ENCODE data around the gene SEMA3B.
"Not testable (repeated sequence)": the region's sequence is repeated elsewhere in the genome, so short reads cannot be mapped to it uniquely, and the experiment has no call there.

Gene SEMA3B

DNA sequence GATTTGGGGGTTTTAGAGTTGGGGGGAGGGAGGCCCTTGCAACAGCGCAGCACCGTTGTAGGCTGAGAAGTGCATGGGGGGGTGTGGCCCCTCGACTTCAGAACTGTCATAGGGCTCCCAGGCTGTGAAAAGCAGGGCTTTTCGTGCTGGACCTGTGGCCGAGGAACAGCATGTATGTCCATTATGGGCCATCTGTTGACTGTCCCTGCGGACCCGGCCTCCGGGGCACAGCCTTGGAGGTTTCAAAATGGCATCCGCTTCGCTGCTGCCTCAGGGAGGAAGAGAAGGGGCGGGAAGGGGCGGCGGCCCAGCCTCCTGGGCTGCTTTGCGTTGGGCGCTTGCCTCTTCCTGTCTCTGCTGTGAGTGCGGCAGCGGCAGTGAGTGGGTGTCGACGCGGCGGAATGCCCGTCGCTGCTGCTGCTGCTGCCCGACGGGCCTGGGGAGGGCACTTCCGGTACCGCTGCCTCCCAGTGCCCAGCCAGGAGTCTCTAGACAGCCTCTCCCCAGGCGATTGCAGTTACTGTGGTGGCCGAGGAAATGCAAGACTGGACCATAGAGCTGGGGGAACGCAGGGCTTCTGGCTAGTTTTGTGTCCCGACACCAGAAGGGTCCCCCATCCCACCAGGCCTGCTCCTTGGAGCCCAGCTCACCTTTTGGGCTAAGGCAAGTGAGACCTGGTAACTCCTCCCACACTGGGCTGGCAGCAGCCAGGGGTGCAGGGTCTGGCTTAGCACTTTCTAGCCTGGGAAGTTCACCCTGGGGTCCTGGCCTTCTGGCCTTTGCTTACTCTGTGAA lies 31.0 kb upstream of the SEMA3B start:
- no peak for DNase-seq (ENCODE audit: low read depth, low spot score)

DNA sequence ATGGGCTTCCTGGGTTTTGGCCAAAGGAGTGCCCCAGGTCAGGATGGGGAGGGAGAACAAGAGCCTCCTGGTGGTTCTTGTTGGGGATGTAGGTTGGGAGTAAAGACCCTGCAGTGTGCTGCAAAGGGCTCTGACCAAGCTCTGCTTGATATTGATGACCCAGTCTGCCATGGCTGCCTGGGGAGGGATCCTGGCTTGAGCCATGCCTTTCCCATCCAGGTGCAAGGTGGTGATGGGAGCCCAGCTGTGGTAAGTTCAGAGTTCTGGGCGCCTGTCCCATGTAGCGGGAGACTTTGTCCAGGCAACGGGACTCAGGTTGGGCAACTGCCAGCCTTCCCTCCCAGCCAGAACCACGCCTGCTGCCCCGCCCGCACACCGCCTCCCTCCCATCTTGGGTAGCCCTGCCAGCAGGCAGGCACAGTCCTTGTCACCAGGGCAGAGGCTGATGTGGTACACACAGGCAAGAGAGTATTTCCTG lies 30.4 kb upstream of the SEMA3B start:
- no peak for DNase-seq (ENCODE audit: low read depth, low spot score)

DNA sequence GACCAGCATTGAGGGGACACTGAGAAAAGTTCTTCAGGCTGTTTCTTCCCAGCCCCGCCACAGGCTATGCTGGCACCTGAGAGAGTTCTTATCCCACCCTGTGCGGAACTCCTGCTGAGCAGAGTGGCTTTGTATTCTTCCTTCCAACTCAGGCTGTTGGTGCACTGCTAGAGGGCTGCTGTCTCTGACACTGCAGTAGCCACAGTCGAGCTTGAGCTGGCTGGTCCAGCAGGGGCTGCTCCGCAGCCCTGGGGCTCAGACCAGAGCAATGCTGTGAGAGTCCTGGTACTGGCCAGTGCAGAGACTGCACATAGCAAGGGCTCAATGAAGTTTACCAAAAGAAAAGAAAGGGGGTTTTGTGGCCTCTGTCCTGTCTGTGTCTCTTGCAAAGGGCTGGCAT lies 29.3 kb upstream of the SEMA3B start:
- DNase-seq (ENCODE audit: low read depth, low spot score) = no peak

DNA sequence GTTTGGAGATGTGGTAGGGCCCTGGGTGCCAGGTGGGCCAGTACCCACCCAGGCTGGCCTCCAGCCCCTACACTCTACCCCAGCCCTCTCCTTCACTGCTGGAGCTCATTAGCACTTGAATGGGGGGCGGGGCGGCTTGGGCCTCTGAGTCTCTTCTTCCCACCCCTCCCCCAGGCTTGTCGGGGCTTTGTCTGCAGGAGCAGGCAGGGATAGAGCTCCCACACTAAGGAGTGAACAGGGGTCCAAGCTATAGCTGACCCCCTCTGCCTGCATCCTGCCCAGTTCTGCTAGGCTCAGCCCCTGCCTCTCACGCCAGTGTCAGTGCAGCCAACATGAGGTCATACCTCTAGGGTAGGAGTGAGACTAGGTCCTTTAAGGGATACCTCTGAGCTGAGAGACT lies 27.8 kb upstream of the SEMA3B start:
- no peak for DNase-seq (ENCODE audit: low read depth, low spot score)

DNA sequence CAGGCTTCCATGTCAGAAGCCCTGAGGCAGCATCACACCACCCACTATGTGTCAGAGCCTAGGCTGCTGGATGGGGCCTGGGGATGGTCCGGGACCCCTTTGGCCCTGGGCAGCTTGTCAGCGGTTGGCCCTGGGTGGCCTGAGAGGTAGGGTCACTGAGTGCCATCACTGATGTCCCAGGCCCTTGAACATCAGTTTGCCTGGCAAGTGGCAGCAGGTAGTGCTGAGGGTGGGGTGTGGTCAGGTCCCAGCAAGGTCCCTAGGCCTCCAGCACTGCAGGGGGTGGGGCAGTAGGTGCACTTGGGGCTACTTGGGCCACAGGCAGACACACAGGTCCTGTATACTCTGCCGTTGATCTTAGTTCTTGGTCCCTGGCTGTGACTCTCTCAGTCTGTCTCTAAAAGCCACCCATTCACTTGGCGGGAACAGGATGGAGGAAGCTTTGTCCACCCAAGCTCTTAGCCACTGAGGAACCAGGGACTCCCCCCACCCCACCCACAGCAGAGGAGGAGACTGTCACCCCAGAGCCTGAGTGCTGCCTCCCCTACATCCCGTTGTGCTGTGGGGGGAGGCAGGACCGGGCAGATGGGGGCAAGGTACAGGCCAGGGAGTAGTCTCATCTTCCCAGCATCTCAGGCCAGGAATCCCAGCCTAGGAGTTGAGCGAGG lies 27.1 kb upstream of the SEMA3B start:
- no peak for DNase-seq (ENCODE audit: low read depth, low spot score)

DNA sequence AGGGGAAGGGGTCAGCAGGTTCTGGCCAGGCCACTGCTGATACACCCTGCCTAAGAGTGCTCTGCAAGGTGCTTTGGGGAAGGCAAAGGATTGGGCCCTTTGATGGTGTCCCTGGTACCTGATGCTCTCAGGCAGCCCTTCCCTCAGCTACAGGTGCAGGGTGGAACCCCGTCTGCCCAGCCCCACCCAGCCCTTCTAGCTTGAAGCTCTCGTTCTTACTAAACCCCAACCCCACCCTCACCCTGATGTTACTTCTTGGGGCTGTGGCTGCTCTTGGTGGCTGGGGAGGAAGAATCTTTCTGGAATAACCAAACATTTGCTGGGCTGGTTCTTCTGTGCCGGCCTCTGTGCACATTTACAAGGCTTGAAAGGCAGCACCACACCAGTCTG lies 26.6 kb upstream of the SEMA3B start:
- no peak for DNase-seq (ENCODE audit: low read depth, low spot score)

DNA sequence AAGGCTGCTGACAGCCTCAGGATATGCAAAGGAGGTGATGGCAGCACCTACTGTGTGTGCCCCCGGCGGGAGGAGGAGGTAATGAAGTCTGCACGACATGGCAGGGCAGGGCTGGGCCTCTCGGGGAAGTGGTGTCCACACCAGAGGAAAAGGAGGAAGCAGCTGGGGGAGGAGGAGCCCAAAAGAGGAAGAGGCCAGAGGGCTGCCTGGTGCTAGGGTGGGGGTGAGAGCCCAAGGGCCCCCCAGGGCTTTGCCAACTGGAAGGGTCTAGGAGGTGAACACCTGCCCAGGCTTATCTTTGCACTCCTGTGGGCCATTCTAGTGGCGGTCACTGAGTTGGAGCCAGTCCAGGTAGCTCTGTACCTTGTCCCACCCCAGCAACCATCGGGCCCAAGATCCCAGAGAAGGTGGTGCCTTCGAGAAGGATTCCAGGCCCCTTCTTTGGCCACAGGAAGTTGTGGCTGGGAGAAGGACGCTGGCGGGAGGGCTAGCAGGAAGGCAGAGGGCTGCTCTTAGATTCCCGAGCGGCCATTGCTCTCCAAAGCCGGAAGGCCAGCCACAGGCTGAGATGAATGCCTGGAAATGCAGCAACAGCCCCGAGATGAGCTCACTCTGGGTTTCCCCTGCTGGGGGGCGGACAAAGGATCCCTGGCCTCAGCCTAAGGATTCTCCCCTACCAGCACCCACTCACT lies 25.9 kb upstream of the SEMA3B start:
- no peak for DNase-seq (ENCODE audit: low read depth, low spot score)

DNA sequence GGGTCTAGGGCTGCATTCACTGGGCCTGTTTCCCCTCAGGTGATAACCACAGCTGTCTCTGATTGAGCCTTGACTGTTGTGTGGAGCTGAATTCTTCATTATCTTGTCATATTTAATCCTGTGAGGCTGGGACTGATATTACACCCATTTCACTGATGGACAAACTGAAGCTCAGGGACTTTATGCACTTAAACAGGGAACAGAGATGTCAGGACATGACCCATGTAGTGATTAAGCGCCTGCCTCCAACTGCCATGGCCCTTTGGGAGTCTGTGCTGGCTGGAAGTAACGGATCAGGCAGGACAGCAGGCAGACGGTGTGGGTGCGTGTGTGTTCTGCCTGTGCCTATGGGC lies 25.4 kb upstream of the SEMA3B start:
- no peak for DNase-seq (ENCODE audit: low read depth, low spot score)

DNA sequence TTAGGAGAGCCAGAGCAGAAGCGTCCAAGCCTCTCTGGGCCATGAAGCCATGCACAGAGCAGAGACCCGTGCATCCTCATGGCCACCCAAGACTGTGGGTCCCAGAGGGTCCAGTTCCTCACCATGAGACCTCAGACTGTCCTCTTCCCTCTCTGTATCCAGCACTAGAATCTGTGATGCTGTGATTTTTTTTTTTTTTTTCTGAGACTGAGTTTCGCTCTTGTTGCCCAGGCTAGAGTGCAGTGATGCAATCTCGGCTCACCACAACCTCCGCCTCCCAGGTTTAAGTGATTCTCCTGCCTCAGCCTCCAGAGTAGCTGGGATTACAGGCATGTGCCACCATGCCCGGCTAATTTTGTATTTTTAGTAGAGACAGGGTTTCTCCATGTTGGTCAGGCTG lies 24.1 kb upstream of the SEMA3B start:
- not testable (repeated sequence) for DNase-seq (ENCODE audit: low read depth, low spot score)

DNA sequence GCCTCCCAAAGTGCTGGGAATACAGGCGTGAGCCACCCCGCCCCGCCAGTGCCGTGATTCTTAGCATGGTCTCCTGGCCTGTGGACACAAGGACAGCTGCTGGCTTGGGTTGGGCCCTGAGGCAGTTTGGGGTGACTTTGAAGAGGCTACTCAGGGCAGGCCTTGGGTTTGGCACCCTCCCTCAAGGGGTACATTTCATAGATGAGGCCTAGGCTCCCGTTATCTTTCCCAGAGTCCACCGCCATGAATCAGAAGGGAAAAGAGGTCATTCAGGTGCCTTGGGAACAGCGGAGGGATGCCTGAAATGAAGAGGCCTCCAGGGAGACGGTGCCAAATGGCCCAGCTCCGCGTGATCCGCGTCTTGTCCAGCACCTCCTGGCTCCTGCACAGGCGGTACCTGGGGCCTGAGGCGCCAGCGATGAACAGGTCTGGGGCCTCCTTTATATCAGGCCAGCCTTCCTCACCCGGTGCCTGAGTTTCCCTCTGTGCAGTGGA lies 23.6 kb upstream of the SEMA3B start:
- DNase-seq (ENCODE audit: low read depth, low spot score) = no peak

DNA sequence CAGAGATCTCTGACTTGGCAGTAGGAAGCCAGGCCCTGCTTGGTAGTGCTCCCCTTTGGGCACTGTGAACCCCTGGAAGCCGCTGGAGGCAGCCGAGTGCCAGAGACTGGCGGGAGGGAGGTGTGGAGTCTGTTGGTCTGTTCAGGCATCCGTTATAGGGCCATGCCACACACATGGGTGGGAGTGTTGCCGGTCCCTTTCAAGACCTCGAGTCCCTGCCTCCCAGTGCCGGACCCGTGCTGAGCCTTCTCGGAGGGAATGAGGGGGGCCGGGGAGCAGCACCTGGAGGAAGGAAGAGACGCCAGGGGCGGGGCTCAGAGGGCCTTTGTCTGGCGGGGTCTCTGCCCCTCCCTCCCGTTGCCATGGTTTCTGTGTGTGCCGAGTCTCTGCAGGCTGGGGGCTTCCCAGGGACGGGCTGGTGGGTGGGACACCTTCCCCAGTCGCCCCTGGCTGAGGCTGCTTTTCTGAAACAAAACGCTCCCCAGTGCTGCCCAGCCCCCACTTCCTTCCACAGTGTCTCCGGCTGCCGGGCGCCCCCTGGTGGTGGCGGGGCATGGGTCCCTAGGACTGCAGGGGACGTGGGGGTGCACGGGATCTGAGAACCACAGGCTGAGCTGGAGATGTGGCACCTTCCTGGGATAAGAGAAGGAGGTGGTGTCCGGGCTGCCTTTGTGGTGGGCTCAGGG lies 23.0 kb upstream of the SEMA3B start:
- peak; percentile 82 for DNase-seq (ENCODE audit: low read depth, low spot score)

DNA sequence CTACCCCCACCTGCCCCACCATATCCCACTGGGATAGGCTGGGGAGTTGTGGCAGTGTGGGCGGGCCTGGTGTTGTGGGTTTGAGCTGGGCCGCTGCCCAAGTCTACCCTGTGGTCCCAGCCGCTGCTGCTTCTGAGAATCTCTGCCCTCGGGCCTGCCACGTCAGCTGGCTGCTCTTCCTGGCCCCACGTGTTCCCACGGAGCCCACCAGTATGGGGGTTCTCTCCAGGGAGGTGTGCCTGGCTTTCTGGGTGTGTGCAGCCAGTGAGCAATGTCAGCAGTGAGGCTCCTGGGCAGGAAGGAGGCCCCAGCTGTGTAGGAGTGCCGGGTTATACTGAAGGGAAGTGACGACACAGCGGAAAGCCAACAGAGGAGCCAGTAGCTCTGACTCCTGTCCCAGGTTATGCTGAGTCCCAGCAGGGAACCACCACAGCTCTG lies 22.4 kb upstream of the SEMA3B start:
- DNase-seq (ENCODE audit: low read depth, low spot score) = peak; percentile 80

DNA sequence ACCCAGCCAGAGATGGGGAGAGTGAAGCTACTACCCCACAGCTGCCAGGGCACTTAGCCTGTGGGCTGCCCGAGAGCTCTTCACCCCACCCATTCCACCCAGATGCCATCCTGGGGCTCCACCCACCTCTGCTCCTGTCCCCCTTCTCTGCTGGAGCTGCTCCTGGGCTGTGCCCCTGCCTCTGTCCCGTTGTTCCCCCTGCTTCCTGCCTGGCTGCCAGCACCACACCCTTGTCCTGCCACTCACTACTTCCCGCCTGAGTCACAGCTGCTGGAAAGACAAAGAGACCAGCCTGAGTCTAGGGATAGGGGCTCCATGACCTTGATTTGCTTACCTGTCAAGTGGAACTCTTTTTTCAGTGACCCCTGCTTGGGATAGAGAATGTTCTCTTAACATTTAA lies 20.6 kb upstream of the SEMA3B start:
- DNase-seq (ENCODE audit: low read depth, low spot score) = no peak

DNA sequence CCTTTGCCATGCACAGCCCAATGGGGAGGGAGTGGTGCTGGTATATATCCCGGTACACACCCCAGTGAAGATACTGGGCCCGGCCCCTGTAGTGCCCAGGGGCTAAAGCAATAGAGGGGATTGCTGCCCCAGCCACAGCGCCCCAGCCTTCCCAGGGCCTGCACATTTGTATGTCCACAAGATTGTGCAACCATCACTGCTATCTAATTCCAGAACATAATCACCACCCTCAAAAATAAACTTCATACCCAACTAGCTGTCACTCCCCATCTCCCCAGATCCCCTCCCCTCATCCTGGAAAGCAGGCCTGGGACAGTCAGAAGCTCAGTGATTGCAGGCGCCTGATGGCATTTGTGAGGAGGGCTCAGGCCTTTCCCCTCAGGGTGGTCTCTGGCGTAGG lies 19.5 kb upstream of the SEMA3B start:
- no peak for DNase-seq (ENCODE audit: low read depth, low spot score)

DNA sequence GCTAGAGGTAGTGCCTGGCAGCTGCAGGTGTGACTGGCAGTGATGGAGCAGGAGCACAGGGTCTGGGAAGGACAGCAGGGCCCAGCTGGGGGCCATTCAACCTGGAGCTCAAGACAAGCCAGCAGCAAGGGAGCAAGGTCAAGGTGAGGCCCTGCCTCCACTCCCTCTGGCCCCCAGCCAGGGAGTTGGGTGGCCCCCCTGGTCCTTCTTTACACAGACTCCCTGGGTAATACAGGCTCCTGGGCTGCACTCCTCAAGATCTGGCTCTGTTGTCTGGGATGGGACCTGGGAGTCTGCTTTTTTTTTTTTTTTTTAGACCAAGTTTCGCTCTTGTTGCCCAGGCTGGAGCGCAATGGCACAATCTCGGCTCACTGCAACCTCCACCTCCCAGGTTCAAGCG lies 18.4 kb upstream of the SEMA3B start:
- no peak for DNase-seq (ENCODE audit: low read depth, low spot score)

DNA sequence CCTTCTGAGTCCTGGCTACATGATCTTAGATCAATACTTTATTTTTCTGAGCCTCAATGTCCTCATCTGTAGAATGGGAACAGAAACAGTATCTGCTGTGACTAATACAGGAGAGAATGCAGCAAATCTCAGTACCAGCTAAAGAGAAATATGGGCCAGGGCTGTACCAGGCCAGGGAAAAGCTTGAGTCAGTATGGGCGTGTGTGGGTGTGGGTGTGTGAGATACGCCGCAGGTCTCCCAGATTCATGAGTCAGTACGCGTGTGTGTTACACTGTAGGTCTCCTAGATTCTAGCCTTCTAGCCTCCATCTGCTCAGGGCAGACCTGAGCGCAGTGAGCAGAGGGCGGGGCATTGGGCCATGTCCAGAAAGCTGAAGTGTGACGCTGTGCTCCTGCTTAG lies 17.7 kb upstream of the SEMA3B start:
- no peak for DNase-seq (ENCODE audit: low read depth, low spot score)

DNA sequence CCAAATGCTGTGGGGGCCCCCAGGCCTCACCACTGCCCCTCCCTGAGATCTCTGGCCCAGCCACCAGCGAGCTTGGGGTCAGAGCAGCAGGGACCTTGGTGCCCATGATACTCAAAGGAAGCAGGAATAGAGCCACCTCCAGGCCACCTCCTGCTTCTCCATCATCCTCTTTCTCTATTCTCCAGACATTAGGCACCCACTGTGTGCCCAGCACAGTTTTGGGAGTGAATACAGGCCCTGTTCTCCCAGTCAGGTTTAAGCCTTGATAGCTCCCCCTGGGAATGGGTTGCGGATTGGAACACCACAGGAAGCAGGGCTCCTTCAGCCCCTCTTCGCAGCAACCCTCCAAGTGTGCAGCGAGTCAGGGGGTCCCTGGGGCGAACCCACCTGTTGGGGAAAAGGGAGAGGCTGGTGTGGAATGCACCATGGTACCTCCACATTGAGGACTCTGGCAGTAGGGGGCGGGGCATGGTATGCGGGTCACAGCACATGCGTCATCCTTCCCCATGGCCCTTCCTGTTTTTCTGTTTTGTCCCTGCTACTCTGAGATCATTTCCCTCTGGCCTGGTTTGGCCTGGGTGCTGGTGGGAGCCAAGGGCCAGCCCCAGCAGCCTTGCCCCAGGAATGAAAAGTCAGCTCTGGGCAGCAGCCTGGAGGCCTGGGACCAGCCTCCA lies 14.2 kb upstream of the SEMA3B start:
- DNase-seq (ENCODE audit: low read depth, low spot score) = no peak

DNA sequence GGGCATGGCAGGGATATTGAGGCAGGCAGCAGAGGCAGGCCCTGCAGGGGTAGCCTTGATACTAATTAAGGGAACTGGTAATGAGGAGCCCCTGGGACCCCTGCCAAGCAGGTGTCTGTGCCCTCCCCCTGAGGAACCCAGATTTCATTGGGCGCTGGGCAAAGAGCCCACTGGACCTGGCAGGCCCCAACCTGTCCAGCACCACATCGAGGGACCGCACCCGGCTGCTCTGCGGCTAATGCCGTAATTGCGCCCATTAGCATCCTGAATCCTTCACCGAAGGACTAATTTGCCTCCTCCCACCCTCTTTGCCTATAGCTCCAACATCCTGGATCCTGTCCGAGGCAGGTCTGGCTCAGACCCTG lies 13.7 kb upstream of the SEMA3B start:
- DNase-seq (ENCODE audit: low read depth, low spot score) = no peak

DNA sequence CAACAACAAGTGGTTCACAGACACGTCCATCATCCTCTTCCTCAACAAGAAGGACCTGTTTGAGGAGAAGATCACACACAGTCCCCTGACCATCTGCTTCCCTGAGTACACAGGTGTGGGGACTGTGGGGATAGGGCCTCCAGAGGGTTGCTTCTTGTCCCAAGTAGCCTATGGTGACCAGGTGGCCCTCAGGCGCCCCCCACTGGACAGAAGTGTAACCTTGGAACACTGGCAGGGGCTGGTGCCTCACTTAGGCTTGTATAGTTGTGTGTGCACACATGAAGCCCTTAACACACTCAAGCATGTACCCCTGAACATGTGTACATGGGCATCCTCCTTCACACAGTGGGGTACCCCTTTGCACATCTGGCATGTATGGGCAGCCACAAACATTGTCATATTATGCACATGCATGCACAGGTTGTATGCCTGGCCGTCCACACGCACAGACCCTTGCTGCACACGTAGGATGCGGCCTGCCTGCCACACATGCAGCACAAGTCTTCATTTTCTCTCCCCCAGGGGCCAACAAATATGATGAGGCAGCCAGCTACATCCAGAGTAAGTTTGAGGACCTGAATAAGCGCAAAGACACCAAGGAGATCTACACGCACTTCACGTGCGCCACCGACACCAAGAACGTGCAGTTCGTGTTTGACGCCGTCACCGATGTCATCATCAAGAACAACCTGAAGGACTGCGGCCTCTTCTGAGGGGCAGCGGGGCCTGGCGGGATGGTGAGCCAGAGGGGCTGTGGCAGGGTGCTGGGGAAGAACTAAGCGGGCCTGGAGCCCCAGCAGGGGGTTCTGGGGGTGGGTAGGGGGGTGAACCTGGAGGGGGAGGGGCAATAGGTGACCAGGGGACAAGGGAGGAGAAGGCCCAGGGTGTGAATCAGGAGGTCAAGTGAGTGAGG lies 11.7 kb upstream of the SEMA3B start:
- DNase-seq (ENCODE audit: low read depth, low spot score) = no peak

DNA sequence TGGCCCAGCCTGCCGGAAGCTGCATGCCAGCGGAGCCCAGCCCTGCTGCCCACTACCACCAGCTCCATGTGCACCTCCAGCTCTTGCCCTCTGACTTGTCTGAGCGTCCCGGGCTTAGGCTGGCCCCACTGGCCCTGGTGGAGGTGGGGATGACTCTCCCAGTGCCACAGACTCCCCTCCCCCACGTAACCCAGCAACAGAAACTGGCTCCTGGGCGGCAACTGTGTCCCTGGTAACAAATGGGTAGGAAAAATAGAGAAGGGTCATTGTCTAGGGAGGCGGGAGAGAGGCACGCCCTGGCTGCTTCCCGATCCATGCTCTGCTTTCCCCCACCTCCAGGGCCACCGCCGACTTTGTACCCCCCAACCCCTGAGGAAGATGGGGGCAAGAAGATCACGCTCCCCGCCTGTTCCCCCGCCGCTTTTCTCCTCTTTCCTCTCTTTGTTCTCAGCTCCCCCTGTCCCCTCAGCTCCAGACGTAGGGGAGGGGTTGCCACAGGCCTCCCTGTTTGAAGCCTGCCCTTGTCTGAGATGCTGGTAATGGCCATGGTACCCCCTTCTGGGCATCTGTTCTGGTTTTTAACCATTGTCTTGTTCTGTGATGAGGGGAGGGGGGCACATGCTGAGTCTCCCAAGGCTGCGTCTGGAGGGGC lies 10.8 kb upstream of the SEMA3B start:
- DNase-seq (ENCODE audit: low read depth, low spot score) = no peak
